Stimulated activated CD8-positive, alpha-beta memory T cell treated with anti-CD3 and anti-CD28 coated beads, Interleukin-12 subunit alpha, Interleukin-12 subunit beta, amount 100 ng/mL, for 4 hours (primary cell): Measurements from ENCODE around the gene HES5.

Experiments
- DNase-seq: peaks from one replicate; pipeline ENCODE4 v3.0.0-alpha.2; 2020; ENCODE audit warnings: low read depth

The HES5 gene

DNA sequence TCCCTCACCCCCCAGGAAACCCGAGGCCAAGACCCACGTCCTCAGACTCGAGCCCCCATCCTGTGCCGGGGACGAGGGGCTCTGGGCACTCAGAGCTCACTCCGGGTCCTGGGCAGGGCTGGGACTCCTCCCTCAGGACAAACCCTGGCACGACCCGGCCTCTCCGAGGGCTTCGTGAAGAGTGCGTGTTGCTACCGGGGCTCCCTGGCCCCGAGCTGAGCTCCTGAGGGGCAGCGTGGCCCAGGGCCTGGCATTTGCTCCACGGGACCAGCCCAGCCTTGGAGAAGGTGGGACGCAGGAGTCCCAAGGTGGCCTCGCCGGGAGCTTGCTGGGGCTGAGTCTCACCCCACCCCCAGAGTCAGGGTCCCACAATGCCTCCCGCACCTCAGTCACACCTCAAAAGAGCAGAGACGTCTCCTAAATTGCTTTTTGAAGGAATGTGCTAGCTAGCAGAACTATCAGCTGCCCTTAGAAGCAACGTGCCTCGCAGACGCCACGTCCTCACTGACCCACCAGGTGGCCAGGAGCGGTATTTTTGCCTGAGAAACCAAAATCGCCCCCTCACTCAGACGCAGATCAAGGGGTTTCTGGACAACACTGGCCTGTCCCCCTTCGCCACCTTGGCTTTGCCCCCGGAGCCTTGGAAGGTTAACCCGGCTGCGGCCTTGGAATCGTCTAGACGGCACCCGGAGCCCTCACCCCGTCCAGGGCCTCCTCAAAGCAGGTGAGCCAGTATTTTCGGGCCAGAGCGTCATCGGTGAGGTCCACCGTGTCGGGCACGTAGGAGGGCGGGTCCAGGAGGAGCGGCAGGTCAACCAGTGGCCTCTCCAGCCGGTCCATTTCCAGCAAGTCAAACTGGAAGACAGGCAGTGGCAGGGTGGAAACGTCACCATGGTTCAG is 14.9 kb downstream of the HES5 start:
- no peak for DNase-seq

DNA sequence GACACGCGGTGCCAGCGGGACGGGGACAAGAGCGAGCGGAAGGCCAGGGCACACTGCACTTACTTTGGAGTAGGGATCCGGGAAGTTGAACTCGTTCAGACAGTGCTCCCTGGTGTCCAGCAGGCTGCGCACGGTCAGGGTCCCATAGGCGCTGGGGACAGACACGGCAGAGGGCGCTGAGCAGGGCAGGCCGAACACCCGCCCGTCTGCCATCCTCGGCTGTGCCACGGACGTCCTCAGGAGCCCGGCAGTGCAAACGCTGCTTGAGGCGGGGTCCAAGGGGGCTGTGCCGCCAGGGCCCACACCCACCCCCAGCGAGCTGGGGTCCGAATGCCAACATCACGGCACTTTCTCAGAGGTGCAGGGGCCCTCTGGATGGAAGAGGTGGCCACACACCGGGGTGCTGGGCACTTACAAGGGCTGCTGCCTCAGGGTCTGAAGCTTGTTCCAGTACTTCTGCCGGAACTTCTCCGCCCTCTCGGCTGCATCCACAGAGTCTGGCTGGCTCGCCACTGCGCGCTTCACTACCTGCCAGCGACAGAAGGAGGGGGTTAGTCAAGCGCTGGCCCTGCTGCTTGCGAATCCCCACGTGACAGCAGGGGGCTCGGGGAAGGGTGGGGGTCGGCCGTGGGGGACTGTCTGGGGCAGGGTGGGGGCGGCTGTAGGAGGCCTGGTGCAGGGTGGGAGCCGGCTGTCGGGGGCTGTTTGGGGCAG is 16.0 kb downstream of the HES5 start:
- DNase-seq, result no peak

DNA sequence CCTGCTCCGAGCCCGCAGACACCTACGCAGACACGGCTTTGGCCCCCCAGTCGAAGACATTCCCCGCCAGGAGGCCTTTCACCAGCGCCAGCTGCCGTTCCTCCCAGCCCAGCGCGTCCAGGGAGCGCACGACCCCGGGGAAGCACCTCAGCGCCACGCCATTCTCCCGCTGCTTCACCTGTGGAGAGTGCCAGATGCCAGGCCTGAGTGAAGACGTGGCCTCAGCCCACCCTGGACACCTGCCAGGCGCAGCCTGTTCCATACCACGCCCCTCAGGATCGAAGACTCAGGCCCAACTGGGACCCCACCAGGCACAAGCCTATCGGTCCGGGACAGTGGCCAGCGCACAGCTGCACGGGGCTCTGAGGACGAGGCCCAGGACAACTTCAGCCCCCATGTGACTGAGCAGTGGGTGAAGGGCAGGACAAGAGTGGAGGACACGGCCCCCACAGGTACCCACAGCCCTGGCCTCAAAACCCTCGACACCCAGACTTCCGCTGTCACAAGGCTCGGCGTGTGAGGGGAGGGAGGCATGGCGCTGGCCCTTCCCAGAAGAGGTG is 17.1 kb downstream of the HES5 start:
- DNase-seq, result no peak

DNA sequence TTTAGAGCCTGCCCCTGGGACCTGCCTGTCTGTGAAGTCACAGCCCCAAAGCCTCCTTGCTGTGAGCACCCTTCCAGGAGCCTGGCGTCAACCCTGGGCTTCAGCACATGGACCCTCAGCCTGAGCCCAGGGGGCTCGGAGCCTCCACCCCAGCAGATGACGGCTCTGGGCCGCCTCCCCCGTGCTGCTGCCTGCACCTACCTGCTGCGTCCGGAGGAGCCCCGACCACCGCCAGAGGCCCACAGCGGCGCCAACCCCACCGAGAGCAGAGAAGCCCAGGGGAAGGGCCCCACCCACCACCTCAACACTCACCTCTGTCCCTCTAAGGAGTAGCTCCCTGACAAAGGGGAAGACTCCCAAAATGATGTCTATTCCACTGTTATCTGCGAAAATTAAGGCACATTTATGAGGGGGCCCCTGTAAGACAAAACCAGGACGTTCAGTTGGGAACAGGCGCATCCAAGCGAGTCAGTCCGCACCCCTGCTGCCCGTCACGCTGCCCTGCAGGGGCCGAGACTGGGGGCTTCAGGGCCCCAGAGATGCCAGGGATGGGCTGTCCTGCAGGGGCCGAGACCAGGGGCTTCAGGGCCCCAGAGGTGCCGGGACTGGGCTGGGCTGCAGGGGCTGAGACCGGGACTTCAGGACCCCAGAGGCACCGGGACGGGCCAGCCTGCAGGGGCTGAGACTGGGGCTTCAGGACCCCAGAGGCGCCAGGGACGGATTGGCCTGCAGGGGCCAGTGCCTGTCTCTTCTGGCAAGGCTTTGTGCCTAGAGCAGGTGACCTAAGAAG is 19.5 kb downstream of the HES5 start:
- no peak for DNase-seq

DNA sequence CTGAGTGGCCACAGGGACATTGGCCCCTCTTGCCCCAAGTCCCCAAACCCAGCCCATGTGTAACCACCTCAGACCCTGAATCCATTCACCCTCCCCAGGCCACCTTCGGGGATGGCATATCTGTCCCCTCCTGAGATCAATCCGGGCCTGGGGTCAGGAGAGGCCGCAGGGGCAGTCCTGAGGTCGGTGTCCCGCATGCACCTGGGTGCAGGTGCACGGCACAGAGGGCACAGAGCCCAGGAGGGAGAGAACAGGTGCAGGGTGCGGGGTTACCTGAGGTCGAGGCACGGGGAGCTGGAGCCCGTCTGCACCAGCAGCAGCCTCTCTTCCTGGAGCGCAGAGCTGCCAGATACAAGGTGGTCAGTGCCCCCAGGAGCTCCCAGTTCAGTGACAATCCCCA is 20.5 kb downstream of the HES5 start:
- DNase-seq, result no peak

DNA sequence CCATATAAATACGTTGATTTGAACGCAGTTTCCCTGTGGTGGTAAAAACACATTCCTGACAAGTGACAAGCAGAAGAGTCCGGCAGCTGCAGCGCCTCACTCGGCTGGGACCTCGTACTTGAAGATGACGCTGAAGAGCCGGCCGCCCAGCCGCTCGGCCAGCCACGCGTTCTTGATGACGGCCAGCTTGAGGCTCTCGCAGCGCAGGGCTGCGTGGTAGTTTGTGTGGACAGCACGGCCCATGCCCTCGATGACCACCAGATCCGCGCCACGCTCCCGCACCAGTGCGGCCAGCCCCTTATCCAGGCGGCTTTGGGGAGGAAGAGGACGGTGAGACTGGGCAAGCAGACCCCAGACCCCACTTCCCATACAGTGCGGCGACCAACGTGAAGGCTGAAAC is 21.3 kb downstream of the HES5 start:
- no peak for DNase-seq

DNA sequence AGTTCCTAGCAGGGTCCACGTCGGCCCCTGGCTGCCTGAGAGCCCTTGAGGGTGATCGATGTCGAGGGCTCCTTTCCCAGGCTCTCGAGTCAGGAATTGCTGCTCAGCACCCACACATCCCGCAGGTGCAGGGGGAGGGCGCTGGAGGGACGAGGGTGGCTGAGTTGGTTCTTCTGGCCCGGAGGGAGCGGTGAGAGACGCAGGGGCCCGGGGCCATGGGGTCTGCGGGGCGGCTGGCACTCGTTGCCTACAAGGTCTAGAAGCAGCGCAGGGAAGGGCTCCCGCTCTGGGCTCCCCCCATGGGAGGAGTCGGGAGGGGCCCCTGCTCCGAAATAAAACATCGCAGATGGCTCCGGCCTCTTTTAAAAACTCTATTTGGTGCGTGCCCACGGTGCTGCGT is 21.9 kb downstream of the HES5 start:
- DNase-seq, result no peak

DNA sequence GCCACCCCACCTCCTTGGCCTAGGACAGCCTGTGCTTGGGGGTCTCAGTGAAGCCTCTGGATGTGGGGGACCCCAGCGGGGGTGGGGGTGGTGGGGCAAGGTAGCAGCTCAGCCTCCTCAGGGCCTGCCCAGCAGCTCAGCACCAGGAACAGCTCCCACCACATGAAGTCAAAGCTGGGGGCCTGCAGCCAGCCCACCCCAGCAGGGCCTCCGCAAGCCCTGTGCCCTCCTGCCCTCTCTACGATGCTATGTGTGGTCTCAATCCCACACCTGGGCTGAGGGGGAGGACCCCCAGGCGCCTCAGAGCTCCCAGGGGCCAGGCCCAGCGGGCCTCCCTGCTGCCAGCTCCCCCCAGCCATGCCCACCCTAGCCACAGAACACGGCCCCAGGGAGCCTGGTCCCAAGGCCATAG is 22.3 kb downstream of the HES5 start:
- no peak for DNase-seq

DNA sequence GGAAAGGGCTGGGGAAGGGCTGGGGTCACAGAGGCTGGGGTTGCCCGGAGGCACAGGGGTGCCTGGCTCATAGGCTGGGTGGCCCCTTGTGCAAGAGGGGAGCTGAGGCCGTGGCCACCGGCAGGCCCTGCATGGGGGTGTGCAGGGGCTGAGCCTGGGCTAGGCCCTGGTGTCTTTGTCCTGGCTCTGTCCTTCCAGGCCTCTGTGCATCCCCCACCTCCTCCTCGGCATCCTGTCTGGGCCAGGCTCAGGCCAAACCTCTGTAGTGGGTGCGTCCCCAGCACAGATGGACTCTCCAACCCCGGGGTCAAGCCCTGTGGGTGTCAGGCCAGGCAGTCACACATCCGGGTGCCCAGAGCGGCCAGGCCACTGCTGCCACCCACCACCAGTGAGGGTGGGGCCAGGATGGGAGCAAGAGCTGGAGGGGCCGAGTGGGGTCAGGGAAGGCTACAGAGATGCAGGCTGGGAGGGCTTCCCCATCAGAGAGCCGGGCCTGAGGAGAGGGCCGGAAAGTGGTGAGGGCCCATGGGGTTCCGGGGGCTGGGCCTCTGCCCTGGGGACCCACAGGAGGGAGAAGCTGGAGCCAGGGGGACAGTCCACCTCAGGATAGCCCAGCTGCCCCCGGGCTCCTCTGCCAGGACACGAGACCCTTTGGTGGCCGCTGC is 23.0 kb downstream of the HES5 start:
- DNase-seq, result no peak

DNA sequence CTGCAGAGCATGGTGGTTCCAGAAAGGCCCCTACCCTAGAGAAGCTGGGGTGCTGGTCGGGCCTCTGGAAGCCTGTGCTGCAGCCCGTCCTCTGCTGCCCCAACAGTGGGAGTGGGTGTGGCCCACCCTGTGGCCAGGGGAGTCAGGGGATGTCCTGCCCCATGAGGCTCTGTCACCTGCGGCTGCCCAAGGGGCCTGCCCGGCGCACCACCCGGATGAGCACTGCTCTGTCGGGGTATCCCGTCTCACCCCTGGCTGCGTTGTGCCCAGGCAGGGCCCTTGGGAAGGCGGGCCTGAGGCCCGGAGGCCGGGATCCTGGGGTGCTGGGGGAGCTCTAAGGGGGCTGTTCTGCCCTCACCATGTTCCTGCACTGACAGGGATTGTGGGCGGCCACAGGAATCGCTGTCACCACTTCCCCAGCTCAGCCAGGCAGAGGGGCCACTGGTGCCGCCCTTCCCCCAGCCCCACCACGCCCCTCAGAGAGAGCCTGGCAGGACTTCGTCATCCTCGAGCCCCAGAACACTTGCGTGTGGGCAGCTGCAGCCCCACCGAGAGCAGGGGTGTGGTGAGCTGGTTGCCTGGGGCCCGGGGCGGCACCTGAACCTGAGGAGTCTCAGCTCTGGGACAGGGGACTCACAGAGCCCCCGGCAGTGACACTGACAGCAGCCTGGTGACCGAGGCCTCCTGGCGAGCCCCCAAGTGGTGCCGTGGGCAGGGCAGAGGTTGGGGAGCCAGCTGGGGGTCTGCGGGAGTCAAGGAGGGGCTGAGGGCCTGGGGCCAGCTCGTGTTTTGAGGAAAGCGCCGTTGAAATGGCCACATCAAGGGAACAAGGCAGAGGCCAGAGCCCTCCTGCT is 23.8 kb downstream of the HES5 start:
- no peak for DNase-seq

DNA sequence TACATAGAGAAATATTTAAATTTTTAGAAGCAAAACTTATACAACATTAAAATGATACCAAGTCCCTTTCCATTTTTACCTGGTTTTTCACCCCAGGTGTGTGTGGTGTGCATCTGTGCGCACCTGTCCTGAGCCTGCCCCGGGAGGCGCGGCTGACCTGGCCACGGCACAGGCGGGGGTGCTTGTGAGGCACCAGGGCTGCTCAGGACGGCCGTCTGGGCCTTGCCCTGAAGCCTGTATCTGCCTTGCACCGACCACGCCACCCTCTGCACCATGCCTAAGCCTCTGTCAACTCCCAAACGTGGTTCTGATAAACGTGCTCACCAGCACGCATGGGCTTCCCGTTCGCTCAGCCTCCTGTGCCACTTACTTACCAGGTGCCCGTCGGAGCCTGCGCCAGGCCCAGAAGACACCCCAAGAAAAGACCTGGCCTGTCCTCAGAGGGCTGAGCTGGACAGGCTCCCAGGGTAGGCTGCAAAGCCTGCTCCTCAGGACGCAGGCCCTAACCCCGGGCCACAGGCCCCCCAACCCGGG is 24.5 kb downstream of the HES5 start:
- no peak for DNase-seq

DNA sequence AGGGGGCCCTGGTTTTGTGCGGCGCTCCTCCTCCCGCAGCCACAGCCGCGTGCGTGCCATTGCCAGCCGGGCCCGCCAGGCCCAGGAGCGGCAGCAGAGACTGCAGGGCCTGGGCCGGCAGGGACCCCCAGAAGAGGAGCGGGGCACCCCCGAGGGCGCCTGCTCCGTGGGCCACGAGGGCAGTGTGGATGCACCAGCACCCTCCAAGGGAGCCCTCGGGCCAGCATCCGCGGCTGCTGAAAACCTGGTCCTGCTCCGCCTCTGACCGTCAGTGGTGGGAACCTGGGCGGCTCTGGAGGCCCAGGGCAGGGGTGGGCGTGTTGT is 25.2 kb downstream of the HES5 start:
- no peak for DNase-seq

DNA sequence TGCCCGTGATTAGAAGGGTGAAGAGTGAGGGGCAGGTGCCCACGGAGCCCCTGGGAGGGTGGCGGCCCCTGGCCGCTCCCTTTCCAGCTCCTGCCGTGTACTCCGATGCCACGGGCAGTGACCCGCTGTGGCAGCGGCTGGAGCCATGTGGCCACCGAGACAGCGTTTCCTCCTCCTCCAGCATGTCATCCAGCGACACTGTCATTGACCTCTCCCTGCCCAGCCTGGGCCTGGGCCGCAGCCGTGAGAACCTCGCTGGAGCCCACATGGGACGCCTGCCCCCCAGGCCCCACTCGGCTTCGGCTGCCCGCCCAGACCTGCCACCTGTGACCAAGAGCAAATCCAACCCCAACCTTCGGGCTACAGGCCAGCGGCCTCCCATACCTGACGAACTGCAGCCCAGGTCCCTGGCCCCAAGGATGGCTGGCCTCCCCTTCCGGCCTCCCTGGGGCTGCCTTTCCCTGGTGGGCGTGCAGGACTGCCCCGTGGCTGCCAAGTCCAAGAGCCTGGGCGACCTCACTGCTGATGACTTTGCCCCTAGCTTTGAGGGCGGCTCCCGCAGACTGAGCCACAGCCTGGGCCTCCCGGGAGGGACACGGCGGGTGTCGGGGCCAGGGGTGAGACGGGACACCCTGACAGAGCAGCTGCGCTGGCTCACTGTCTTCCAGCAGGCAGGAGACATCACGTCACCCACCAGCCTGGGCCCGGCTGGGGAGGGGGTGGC is 25.7 kb downstream of the HES5 start:
- DNase-seq, result no peak

DNA sequence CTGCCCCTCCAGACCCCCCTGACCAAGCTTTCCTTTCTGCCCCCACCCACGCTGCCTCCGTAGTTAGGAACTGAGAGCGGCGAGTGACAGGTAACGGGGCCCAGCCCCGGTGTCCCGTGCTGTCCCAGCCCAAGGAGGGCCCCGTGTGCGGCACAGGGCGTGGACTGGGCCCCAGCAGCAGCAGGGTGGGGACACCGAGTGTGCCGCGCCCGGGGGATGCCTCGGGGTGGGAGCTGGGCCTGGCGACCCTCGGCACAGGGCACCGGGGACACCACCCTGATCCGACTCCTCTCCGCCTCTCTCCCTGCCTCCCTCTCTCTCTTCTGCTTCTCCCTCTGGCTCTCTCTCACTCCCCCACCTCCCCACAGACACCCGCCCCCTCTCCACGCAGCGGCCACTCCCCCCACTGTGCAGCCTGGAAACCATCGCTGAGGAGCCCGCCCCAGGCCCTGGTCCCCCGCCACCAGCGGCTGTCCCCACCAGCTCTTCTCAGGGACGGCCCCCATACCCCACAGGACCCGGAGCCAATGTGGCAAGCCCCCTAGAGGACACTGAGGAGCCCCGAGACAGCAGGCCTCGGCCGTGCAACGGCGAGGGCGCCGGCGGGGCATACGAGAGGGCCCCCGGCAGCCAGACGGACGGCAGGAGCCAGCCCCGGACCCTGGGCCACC is 26.4 kb downstream of the HES5 start:
- no peak for DNase-seq

DNA sequence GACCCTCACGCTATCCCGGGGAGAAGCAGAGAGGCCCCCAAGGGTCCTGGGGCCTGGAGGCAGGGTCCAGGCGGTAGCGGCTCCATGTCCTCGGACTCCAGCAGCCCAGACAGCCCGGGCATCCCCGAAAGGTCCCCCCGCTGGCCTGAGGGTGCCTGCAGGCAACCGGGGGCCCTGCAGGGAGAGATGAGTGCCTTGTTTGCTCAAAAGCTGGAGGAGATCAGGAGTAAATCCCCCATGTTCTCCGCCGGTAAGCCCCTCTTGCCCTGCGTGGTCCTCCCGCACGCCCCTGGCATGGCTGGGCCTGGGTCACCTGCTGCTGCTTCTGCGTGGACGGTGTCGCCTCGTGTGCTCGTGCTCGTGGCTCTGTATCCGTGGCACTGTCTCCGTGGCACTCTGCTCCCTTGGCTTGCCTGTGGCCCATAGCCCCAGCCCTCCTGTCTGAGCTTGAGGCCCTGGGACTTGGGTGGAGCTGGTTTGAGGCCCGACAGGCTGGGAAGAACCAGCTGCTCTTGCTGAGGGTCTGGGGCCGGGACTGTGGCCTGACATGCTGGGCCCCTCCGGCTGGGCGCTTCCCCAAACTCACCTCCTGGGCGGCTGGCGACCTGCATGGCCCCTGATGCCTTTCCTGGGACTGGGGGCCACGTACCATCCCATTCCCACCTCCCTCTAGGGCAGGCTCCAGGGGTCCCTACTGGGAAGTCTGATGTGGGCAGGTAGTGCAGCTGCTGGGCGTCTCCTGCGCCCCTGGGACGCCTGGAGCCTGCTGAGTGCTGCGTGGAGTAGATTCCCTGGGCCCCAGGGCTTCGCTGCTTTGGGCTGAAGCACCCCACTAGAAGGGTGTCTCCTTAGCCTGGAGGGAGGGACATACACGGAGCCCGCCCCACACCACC is 27.2 kb downstream of the HES5 start:
- no peak for DNase-seq

DNA sequence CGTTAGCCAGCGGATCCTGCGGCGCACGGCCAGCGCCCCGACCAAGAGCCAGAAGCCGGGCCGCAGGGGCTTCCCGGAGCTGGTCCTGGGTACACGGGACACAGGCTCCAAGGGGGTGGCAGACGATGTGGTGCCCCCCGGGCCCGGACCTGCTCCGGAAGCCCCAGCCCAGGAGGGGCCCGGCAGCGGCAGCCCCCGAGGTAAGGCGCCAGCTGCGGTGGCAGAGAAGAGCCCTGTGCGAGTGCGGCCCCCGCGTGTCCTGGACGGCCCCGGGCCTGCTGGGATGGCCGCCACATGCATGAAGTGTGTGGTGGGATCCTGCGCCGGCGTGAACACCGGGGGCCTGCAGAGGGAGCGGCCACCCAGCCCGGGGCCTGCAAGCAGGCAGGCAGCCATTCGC is 27.9 kb downstream of the HES5 start:
- no peak for DNase-seq

DNA sequence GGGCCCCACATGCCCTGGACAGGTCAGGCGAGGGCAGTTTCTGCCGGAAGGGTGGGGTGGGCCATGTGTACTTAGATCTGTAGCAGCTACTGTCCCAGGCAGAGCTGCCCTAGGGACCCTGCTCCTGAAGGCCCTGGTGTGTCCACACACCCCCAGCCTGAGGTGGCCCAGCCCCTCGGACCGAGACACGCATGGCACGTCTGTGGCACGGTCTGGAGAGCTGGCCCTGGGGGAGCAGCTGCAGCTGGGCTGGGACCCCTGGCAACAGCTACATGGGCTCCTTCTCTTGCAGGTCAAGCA is 28.3 kb downstream of the HES5 start:
- no peak for DNase-seq

DNA sequence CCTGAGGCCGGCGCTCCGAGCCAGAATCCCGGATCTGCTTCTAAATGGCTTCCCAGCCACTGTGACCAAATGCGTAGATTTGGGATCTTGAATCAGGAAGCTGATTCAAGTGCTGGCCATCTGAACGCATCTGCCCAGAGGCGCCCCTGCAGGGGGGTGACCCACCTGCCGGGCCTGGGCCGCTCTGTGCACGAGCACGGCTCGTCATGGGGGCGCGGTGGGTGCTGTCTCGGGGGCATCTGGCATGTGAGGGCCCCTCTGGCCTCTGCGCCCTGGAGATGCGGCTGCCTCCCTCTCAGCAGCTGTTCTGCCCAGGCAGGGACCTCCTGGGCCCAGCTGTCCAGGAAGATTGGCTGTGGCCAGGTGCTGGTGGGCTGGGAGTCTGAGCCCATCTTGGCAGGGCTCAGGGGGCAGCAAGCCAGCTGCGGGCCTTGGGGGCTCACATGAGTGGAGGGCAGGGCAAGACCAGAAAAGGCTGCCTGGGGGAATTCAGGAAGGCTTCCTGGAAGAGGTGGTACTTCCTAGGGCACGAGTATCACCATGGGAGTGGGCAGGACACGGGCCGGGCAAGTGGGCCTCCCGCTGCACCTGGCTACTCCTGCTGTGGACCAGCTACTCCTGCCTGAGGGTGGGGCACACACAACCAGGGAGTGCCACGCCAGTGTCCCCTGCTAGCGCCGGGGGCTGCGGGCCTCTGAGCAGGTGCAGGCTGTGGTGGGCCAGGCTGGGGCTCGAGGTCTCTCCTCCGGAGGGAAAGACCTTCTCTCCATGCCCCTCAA is 28.8 kb downstream of the HES5 start:
- DNase-seq, result no peak
